Measurements from ENCODE around the gene PRKCA.

DNA sequence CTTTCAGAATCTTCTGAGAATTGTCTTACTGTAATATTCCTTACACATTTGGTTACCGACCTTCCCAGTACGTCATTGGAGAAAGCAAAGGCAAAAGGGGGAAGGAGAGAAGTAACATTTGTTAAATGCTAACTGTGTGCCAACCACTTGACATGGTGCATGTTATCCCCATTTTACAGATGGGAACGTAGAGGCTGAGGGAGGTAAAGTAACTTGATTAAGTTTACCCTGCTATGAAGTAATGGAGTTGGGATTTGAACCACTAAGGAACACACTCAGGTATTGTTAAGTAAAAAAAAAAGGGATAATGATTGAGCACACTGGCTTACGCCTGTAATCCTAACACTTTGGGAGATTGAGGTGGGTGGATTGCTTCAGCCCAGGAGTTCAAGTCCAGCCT lies 156.4 kb downstream of the PRKCA start:
- TF ChIP-seq, protein P1, sequence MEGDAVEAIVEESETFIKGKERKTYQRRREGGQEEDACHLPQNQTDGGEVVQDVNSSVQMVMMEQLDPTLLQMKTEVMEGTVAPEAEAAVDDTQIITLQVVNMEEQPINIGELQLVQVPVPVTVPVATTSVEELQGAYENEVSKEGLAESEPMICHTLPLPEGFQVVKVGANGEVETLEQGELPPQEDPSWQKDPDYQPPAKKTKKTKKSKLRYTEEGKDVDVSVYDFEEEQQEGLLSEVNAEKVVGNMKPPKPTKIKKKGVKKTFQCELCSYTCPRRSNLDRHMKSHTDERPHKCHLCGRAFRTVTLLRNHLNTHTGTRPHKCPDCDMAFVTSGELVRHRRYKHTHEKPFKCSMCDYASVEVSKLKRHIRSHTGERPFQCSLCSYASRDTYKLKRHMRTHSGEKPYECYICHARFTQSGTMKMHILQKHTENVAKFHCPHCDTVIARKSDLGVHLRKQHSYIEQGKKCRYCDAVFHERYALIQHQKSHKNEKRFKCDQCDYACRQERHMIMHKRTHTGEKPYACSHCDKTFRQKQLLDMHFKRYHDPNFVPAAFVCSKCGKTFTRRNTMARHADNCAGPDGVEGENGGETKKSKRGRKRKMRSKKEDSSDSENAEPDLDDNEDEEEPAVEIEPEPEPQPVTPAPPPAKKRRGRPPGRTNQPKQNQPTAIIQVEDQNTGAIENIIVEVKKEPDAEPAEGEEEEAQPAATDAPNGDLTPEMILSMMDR (conservative IDR thresholded peaks at IDR 0.05; ENCODE audit: low read depth, low read length) = no peak
- TF ChIP-seq EZH2 (IDR thresholded peaks at IDR 0.05; ENCODE audit: low read length, unreplicated experiment) (no peak), EZH2phosphoT487 (IDR thresholded peaks at IDR 0.05; ENCODE audit: borderline replicate concordance, low read length) (no peak)
